GM18511 (cell line): ENCODE results near the gene CNR1.

ENCODE experiments used
- ATAC-seq: cut with Tn5 transposase; IDR thresholded peaks from one replicate; pipeline ENCODE4 v1.9.1; 2021; ENCODE audit warnings: mild to moderate bottlenecking, moderate library complexity; ENCODE audit not compliant: unreplicated experiment

The CNR1 gene

DNA sequence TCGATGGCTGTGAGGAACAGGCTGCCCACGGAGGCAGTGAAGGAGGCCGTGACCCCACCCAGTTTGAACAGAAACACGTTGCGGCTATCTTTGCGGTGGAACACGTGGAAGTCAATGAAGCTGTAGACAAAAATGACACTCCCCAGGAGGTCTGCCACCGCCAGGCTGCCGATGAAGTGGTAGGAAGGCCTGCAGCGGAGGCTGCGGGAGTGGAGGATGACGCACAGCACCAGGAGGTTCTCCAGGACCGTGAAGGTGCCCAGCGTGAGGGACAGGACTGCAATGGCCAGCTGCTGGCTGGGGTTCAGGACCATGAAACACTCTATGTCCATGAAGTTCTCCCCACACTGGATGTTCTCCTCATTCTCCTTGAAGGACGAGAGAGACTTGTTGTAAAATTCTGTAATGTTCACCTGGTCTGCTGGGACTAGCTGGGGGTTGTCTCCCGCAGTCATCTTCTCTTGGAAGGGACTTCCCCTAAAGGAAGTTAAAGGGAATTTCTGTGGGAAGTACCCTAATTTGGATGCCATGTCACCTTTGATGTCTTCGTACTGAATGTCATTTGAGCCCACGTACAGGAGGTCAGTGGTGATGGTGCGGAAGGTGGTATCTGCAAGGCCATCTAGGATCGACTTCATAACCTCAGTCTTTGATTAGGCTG lies 21.4 kb downstream of the CNR1 start:
- ATAC-seq, result no peak

GRCh38 chr6:88143421-88144157 lies 22.6 kb downstream of the CNR1 start:
- ATAC-seq, result no peak

DNA sequence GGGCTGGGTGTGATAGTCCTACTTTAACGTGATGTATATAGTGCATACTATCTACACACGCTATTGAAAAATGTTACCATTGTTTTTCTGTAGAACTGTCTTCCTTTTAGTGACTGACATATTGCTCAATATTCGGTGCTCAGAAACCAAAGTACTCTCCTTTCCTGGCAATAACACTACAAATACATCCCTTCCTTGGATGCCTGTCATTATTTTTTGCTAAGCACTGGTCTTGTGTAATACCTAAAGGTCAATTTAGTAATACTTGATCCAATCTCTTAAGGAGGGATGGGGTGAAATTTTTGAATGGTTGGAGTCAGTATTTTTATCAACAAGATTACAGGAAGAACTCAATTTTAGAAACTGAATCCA lies 23.9 kb downstream of the CNR1 start:
- no peak for ATAC-seq

- peak; percentile 98 for ATAC-seq
Observed at GRCh38 chr6:88141561-88142296, 24.4 kb downstream of the CNR1 start.

DNA sequence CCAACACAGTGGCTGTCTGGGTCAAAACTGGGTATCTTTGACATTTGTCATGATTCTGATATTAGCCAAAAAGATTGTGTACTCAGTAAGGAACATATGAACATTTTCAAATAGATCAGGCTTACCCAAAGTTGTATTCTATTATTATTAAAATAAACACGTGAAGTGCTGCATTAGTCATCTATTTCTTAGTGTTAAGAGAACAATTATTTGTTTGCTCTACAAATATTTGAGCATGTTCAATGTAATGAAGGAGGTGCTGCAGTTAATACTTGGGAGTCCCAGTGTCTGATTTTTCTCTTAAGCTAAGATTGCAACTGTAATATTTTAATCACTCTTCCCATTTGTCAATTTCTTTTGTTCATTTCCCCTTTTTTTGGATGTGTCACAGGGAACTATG lies 28.2 kb downstream of the CNR1 start:
- no peak for ATAC-seq

DNA sequence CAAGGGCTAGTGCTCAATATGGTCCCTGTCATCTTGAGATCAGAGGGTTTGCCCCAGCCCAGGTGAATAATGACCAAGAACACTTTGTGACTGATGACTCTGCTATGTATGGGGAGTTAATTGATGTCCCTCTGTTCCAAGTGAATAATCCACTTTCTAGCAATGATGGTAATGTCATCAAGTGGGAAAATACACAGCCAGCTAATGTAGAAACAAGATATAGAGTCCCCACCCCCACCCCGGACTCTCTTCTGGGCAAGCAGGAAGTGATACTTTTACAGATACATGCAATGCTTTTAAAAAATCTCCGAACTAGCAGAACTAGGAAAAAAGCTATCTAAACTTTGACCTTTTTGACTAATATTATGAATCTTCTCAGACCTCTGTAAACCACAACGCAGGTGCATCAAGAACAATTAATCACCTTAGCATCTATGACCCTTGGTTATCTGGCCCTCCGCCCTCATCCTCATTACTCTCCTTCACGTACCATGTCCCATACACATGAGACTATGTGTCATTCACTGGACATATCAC lies 30.5 kb downstream of the CNR1 start:
- ATAC-seq, result peak; percentile 92

DNA sequence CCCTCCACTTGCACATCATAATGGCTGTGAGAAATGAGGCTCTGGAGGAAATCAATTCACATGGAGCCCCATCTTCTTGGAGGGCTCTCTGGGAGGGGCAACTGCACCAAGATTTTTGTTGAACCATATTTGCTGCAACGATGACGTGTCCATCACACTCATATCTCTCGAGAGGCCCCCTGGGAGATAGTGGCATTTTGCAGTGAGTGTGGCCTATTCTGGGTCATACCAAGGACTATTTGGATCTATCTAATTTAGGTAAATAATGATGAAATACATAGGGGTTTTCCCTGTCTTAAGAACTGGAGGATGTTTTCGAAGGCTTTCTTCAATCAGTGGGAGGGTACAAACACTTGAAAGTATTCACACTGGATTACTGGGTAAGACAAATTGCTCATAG lies 31.6 kb downstream of the CNR1 start:
- no peak for ATAC-seq

GRCh38 chr6:88133718-88134117 lies 32.4 kb downstream of the CNR1 start:
- no peak for ATAC-seq

DNA sequence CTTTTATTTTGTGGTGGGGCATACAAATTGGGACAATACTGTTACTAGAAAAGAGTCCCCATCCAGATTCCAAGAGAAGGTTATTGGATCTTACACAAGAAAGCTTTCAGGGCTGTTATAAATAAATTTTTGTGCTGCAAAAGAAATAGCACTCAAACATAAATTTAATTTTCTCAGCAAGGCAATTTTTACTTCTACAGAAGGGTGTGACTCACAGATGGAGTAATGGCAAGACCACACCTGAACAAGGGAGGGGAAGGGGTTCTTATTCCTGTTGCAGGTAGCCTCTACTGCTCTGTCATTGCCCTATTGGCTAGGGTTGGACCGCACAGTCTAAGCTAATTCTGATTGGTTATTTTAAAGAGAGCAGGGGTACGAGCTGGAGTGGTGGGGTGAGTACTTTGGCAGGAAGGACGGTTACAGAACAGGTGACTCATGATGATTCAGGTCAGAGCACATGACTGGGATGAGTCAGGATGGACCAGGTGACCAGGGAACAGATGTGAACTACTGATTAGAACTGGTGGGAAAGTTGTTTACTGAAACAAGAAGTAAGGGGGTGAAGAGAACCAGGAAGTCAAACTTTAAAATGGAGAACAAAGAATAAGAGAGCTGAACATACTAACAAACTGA lies 41.1 kb downstream of the CNR1 start:
- ATAC-seq, result no peak

DNA sequence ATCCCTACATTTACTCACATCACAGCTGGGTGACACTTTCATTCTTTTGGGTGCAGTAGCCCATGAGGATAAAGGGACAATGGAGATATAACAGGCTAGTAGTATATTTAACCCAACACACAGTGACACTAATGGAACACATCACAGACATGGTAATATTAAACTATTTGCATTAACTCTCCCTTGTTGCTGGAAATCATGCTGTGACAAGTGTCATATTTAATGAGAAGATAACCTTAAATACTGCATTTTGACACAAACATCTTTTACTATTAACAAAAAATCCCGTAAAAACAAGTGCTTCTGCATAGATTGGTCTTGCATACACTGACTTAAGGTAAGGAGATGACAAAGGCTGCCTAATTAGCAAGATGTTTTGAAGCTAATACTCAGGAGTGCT lies 45.5 kb downstream of the CNR1 start:
- no peak for ATAC-seq

DNA sequence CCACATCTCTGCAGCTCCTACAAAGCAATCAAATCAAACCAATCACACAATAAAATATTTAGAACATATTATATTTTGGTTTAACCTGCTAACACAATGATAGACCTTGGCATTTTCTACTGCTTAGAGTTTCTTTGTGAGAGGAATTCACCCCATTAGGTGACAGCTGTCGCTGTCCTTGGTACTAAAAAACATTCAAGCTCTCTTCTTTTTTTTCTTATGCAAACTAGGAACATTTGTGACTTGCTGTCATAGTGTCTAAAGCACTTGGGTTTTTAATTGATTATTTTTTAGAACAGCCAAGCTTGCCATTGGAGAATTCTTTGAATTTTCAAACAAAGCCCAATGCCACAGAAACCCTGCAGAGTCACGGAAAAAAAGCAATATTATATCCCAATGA lies 46.4 kb downstream of the CNR1 start:
- no peak for ATAC-seq

DNA sequence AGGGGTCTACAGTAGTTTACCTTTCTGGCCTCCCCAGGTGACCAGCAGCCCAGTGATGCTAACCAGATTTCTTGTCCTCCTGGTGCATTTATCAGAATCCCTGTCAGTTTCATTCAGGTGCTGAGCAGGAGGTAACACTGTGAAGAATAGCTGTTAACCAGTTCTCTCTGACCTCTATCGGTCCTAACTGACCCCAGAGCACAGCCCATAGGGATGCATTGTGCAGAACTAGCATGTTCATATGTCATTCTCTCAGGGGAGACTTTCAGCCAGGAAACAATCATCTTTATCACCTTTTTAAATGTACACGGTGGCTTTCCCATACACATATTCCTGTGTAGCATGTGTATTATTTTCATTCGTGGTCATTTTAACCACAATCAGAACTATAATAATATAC lies 49.9 kb downstream of the CNR1 start:
- no peak for ATAC-seq

DNA sequence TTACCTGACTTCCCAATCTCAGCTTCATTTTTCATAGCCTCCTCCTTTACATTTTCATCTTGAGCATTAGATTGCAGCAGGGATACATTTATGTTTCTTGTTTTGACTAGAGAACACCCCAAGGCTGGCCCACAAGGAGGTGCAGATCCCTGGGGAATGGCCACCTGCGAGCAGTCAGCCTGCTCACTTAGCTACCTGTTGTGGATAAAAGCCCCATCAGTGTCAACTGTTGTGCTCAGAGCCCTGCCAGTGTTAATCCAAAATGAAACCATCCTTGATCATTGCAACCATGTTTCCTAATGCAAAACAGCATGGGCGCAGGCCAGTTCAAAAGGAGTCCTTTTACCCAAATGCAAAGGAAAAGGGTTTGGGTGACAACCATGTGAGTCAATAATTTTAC lies 50.8 kb downstream of the CNR1 start:
- ATAC-seq, result no peak

GRCh38 chr6:88114838-88115237 lies 51.3 kb downstream of the CNR1 start:
- no peak for ATAC-seq

- no peak for ATAC-seq
Observed at GRCh38 chr6:88111991-88112390, 54.2 kb downstream of the CNR1 start.

- ATAC-seq, result no peak
Observed at GRCh38 chr6:88107241-88107640, 58.9 kb downstream of the CNR1 start.

- no peak for ATAC-seq
Observed at GRCh38 chr6:88105741-88106340, 60.3 kb downstream of the CNR1 start.
